DMS79 treated with DMSO at 0.1 percent for 48 hours (cell line): ENCODE data around the gene VPS45.

Experiments used
- DNase-seq: peaks from one replicate; lab custom pipeline; 2025; lab: John Stamatoyannopoulos, UW

VPS45 gene

DNA sequence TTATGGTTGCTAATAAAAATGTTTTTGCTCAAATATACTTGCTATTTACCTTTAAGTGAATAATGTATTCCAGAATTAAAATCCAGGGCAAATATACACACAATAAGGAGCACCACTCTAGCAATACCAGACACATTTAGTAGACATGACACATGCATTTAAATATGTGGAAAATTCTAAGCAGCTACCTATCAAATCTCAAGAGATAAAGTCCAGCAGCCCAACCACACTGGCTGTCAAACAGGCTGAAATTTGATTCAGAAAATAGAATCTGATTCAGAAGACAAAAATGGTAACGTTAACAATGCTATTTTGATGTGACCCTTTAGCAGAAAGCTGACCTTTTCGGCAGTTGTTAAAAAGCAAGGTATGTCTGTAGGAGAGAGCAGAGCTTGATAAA, 124.4 kb downstream of the VPS45 start:
- DNase-seq: no peak

DNA sequence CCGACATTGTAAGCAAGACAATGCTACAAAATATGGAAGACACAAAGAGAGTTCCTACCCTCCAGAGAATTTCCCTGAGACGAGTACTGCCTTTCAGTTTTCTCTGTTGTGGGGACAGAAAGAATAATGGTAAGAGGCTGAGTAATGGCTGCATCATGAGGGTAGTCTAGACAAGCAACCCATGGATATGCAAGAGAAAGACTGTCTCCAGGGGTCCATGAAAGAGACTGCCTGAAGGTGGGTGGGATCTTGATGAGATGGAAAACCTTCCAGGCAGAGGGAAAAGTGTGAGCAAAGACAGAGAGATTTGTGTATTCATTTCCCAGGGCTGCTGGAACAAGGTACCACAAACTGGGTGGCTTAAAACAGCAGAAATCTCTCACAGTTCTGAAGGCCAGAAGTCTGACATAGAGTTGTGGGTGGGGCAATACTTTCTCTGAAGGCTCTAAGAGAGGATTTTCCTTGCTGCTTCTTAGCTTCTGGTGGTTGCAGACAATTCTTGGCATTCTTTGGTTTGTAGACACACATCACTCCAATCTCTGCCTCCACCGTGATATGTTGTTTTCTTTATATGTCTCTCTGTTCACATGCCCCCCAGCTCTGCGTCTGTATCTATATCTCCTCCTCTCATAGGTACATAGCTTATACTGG, 126.9 kb downstream of the VPS45 start:
- no peak for DNase-seq
